A673 (cell line): Measurements from ENCODE around the gene NPB.

Source experiments
- CTCF ChIP-seq: fragments of 300-800, 200-600 bp; sonication (generic); conservative IDR thresholded peaks from 2 replicates; pipeline ENCODE4 v1.5.1; 2017; ENCODE audit warnings: low read depth, mild to moderate bottlenecking, antibody characterized with exemption, low read length, moderate library complexity, mixed read lengths
- EZH2 ChIP-seq: fragments of 200-600 bp; sonication (generic); IDR thresholded peaks from 2 replicates; pipeline ENCODE4 v1.6.1; 2017; ENCODE audit warnings: borderline replicate concordance, low read depth, mild to moderate bottlenecking, mixed read lengths, antibody characterized with exemption, low read length; ENCODE audit not compliant: poor library complexity, severe bottlenecking

GRCh38 chr17:81923302-81924260 is 21.5 kb downstream of the NPB start:
- no peak for TF ChIP-seq CTCF
- no peak for TF ChIP-seq EZH2
